ENCODE results near the gene COG3.

Gene COG3

GRCh38 chr13:45448965-45449559 lies 15.7 kb upstream of the COG3 start:
- no peak for DNase-seq

DNA sequence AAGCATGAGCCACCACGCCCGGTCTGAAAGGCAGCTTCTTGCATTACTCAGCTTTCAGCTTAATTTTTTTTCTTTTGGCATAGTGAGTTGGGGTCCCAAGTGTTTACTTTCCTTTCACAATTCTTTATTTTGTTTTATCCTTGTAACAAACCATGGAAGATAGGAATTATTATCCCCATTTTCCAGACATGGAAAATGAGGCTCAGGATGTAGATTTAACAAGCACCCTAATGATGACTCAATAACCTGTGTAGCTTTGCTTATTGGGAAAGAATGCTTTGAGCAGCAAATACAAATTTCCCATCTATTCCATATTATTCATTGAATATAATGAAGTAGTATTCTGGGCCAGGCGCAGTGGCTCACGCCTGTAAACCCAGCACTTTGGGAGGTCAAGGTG lies 13.5 kb upstream of the COG3 start:
- DNase-seq = no peak

- no peak for DNase-seq
Measured at GRCh38 chr13:45454204-45454603, 10.5 kb upstream of the COG3 start.

- no peak for DNase-seq
Measured at GRCh38 chr13:45456196-45456972, 8.4 kb upstream of the COG3 start.

DNA sequence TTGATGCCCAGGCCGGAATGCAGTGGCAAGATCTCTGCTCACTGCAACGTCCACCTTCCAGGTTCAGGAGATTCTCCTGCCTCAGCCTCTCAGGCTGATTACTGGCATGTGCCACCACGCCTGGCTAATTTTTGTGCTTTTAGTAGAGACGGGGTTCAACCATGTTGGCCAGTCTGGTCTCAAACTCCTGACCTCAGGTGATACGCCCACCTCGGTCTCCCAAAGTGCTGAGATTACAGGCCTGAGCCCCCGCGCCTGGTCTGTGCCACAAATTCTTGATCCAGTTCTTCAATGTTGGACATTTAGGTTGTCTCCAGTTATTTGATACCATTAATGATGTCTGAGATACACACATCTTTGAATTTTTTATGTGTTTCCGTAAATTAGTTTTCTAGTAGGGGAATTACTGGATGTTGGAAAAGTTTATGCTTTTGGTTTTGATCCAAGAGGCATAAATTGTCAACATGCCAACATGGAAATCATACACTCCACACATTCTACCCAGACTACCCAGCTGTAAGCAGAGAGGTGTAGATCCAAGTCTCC lies 525 bp upstream of the COG3 start:
- no peak for DNase-seq

GRCh38 chr13:45466359-45466758 lies 1.6 kb downstream of the COG3 start:
- DNase-seq = no peak

GRCh38 chr13:45468635-45469034 lies 3.9 kb downstream of the COG3 start:
- no peak for DNase-seq

DNA sequence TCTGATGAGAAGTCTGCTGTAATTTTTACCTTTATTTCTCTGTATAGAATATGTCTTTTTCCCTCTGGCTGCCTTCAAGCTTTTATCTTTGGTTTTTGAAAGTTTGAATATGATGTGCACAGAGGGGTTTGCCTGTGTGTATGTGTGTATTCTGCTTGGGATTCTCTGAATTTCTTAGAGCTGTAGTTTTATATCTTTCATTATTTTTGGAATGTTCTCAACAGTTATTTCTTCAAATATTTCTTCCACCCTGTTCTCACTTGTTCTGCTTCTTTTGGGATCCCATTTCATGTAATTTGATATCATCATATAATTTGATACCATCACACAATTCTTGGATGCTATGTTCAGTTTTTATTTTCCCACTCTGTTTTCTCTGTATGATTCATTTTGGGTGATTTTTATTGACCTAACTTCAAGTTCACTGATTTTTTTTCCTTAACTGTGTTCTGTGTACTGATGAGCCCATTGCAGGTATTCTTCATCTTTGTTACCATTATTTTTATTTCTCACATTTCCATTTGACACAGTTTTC lies 7.5 kb downstream of the COG3 start:
- DNase-seq = no peak

GRCh38 chr13:45473627-45474026 lies 8.9 kb downstream of the COG3 start:
- DNase-seq = no peak

DNA sequence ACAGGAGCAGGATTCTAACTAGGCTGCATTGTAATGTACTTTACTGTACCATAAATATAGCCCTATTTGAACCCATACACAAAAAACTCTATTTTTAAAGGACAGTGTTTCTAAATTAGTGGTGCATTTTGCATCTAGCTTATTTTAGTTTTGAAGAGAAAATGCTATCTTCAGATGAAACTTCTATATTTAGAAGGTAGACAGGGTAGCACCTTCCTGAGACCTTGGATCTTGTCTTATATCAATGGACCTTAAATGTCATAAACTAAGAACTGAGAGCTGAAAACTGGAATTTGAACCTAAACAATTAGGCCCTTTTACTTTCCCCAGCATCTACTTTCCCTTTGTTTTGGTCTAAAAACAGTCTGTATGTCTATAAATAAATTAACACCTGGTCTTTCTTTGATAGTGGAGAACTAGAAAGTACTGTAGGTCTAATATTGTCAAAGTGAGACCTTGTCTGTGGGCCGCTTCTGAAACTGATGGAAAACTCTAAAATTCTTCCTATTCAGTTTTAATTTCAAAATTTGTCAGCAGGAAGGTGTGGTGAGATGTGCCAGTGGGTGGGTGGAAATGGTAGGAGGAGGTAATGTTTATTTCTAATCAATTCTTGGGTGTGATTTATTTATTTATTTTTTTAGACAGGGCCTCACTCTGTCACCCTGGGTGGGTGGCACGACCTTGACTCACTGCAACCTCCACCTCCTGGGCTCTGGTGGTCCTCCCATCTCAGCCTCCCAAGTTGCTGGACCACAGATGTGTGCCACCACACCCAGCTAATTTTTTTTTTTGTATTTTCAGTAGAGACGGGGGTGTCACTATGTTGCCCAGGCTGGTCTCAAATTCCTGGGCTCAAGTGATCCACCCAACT lies 10.1 kb downstream of the COG3 start:
- no peak for DNase-seq

GRCh38 chr13:45479661-45480060 lies 14.9 kb downstream of the COG3 start:
- DNase-seq = no peak

- no peak for DNase-seq
Measured at GRCh38 chr13:45481688-45482087, 16.9 kb downstream of the COG3 start.

- no peak for DNase-seq
Measured at GRCh38 chr13:45482571-45483173, 17.9 kb downstream of the COG3 start.

DNA sequence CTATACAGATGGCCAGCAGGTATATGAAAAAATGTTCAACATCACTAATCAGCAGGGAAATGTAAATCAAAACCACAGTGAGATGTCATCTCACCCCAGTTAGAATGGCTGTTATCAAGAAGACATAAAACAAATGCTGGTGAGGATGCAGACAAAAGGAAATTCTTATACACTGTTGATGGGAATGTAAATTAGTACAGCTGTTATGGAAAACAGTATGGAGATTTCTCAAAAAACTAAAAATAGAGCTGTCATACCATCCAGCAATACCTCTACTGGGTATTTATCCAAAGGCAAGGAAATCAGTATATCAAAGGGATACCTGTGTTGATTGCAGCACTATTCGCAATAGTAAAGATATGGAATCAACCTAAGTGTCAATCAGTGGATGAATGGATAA lies 22.9 kb downstream of the COG3 start:
- no peak for DNase-seq

DNA sequence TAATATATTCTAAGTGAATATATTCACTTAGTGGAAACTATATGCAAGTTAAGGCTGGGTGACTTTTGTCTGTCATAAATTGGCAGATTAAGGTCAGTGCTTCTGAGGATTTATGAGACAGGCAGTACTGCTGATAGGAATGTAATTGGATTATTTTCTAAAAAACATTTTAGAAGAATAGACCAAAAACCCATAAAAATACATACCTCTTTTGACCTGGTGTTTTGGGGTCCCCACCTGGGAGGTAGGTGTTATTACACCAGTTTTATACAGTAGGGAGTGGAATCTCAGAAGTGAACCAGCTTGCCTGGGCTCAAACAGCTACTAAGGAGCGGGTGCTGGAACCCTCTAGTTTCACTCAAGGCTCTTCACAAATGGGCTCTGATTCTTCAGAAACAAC lies 25.3 kb downstream of the COG3 start:
- DNase-seq = no peak

DNA sequence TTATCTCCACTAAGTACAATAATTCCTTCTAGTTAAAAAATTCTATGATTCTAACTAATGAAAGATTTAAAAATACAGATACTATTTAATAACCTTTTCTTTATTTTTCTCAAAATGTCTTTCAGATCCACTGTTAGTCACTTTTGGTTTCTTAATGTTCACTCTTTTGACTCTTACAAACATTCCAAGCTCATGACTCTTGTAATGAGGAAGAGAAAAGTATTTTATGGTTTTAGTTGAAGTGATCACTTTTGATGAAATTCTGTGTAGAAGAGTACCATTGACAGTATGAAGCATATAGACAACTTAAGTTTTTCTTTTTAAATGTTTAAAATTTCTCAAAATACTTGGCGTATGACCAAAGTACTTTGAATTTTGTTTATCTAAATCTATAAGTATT lies 27.8 kb downstream of the COG3 start:
- DNase-seq = no peak

DNA sequence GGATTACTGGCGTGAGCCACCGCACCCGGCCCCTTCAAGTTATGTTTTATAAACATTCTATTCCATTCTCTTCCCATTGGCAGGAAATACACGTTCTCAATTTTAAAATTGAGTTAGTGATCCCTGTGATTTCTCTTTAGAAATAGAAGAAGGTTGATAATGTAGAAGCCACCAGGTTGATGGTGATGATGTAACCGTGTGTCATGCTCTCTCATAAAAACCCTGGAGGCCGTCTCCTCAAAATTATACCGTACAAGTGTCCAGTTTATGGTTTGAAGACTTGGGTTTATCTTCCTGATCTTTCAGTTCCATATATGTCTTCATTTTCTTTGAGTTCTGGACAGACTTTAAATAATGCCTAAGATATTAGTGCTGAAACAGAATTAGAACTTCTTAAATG lies 32.2 kb downstream of the COG3 start:
- DNase-seq = no peak

GRCh38 chr13:45500492-45501174 lies 35.9 kb downstream of the COG3 start:
- no peak for DNase-seq

DNA sequence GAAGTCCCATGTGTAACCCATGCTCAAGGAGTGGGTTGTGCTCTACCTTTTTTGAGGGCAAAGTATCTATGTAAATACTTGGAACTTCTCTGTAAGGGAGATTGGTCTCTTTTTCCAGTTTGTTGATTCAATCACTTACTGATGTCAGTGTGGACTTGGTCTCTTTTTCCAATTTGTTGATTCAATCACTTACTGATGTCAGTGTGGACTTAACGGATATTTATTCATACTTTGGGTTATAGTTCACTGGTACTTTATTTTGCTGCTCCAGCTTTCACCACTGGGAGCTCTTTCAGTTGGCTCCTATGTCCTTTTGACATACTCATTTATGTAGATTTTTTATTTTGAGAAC lies 36.4 kb downstream of the COG3 start:
- no peak for DNase-seq

DNA sequence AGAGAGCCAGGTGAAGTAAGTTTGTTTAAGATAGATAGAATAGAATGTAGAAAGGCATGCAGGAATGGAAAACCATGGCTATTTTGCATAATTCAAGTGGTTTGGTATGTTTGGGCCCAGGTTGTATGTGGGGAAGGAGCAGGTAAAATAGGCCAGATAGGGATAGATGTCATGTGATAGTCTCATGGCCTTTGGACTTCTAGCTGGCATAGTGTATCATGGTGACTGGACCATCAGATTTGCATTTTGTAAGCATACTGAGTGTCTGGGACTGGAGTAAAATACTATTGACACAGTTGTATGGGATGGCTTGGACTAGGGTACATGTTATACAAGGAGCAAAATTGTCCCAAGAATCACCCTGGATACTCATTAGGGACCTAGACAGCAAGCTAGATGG lies 38.9 kb downstream of the COG3 start:
- no peak for DNase-seq

GRCh38 chr13:45506811-45507210 lies 42.1 kb downstream of the COG3 start:
- no peak for DNase-seq

DNA sequence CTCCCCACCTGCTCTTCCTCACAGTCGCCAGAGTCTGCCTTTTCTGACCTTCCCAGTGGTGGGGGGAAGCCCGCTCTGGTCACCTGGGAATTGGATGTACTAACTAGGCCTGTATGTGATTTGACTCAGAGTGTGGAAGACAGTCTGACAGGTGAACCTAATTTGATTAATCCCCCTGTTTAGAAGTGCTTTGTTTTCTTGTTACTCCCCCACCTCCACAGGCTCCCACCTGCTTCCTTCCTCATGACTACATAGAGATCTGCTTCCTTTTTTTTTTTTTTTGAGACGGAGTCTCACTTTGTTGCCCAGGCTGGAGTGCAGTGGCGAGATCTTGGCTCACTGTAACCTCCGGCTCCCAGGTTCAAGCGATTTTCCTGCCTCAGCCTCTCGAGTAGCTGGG lies 44.0 kb downstream of the COG3 start:
- no peak for DNase-seq

All from activated T-cell treated with anti-CD3 and anti-CD28 coated beads for 4 hours (primary cell).